Measurements from ENCODE around the gene CCNT2. TPM values are rescaled to one million over a fixed set of nuclear protein-coding genes. Genes with fewer than 3 reads are reported as not detected.

The CCNT2 gene
- polyA plus RNA-seq, 1 donor (not counting 4 experiments of a cell fraction or from before 2014, with no cell fraction given), result 20.9 TPM

GRCh38 chr2:134980639-134981038, 62.0 kb downstream of the CCNT2 start:
- Histone ChIP-seq H3K9me1 (ENCODE audit: control insufficient read depth, extremely low read depth, insufficient read depth, low read length) (no peaks in the 10 kb centered on the region), H3K9me3 (ENCODE audit: control insufficient read depth, low read depth, low read length) (no peaks in the 10 kb centered on the region), H3K27me3 (ENCODE audit: control insufficient read depth, extremely low read depth, insufficient read depth, low read length) (no peaks in the 10 kb centered on the region), H3K4me3 (ENCODE audit: control insufficient read depth in 2 of 3, extremely low read depth in 1 of 3, insufficient read depth in 2 of 3, low read depth in 1 of 3, low read length in 3 of 3) (no peak overlapping the region), H3K9ac (ENCODE audit: control insufficient read depth, extremely low read depth, insufficient read depth, low read length) (no peak overlapping the region), H3K36me3 (ENCODE audit: control insufficient read depth in 2 of 2, extremely low read depth in 1 of 2, insufficient read depth in 2 of 2, low read length in 2 of 2) (no peaks in the 10 kb centered on the region), H3K27ac (ENCODE audit: control insufficient read depth, insufficient read depth, low read length) (no peak overlapping the region), H3K4me1 (ENCODE audit: control insufficient read depth, extremely low read depth, insufficient read depth, low read length) (no peaks in the 10 kb centered on the region), H3K4me2 (ENCODE audit: control insufficient read depth, extremely low read depth, insufficient read depth, low read depth, low read length) (no peak overlapping the region), H4K20me1 (ENCODE audit: control insufficient read depth, extremely low read depth, insufficient read depth, low read length) (no peaks in the 10 kb centered on the region), H2AFZ (ENCODE audit: control insufficient read depth, low read length) (no peak overlapping the region), H3K79me2 (ENCODE audit: control insufficient read depth, insufficient read depth, low read length) (no peaks in the 10 kb centered on the region)
- dilution Hi-C loops (cut with MboI; ENCODE audit: extremely low pct_ligation_motif_present, low sequenced_read_pairs), result no loop called here
- DNase-seq (ENCODE audit: low read depth, low spot score) (no peak), FAIRE-seq (no peak)
- TF ChIP-seq, protein P1, sequence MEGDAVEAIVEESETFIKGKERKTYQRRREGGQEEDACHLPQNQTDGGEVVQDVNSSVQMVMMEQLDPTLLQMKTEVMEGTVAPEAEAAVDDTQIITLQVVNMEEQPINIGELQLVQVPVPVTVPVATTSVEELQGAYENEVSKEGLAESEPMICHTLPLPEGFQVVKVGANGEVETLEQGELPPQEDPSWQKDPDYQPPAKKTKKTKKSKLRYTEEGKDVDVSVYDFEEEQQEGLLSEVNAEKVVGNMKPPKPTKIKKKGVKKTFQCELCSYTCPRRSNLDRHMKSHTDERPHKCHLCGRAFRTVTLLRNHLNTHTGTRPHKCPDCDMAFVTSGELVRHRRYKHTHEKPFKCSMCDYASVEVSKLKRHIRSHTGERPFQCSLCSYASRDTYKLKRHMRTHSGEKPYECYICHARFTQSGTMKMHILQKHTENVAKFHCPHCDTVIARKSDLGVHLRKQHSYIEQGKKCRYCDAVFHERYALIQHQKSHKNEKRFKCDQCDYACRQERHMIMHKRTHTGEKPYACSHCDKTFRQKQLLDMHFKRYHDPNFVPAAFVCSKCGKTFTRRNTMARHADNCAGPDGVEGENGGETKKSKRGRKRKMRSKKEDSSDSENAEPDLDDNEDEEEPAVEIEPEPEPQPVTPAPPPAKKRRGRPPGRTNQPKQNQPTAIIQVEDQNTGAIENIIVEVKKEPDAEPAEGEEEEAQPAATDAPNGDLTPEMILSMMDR (optimal IDR thresholded peaks at IDR 0.05 in 1 of 3, IDR thresholded peaks at IDR 0.05 in 1 of 3, conservative IDR thresholded peaks at IDR 0.05 in 1 of 3; ENCODE audit: extremely low read depth in 1 of 3, insufficient read depth in 2 of 3, low read length in 3 of 3), result no peak
- TF ChIP-seq EZH2 (IDR thresholded peaks at IDR 0.05; ENCODE audit: low read length), result no peak

- H3K4me3 ChIP-seq (ENCODE audit: control insufficient read depth in 2 of 3, extremely low read depth in 1 of 3, insufficient read depth in 2 of 3, low read depth in 1 of 3, low read length in 3 of 3), result no peak overlapping the region
- H3K27me3 ChIP-seq (ENCODE audit: control insufficient read depth, extremely low read depth, insufficient read depth, low read length), result no peaks in the 10 kb centered on the region
- H3K79me2 ChIP-seq (ENCODE audit: control insufficient read depth, insufficient read depth, low read length), result no peaks in the 10 kb centered on the region
- TF ChIP-seq, protein P1 (optimal IDR thresholded peaks at IDR 0.05 in 1 of 3, IDR thresholded peaks at IDR 0.05 in 1 of 3, conservative IDR thresholded peaks at IDR 0.05 in 1 of 3; ENCODE audit: extremely low read depth in 1 of 3, insufficient read depth in 2 of 3, low read length in 3 of 3), result no peak
- no peak for TF ChIP-seq EZH2 (IDR thresholded peaks at IDR 0.05; ENCODE audit: low read length)
- DNase-seq (ENCODE audit: low read depth, low spot score) (no peak), FAIRE-seq (no peak)
- H3K4me1 ChIP-seq (ENCODE audit: control insufficient read depth, extremely low read depth, insufficient read depth, low read length), result no peaks in the 10 kb centered on the region
- H4K20me1 ChIP-seq (ENCODE audit: control insufficient read depth, extremely low read depth, insufficient read depth, low read length), result no peaks in the 10 kb centered on the region
- dilution Hi-C loops (cut with MboI; ENCODE audit: extremely low pct_ligation_motif_present, low sequenced_read_pairs), result no loop called here
- H3K4me2 ChIP-seq (ENCODE audit: control insufficient read depth, extremely low read depth, insufficient read depth, low read depth, low read length), result no peak overlapping the region
- no peak overlapping the region for H3K9ac ChIP-seq (ENCODE audit: control insufficient read depth, extremely low read depth, insufficient read depth, low read length)
- H3K9me3 ChIP-seq (ENCODE audit: control insufficient read depth, low read depth, low read length), result no peaks in the 10 kb centered on the region
- no peaks in the 10 kb centered on the region for H3K36me3 ChIP-seq (ENCODE audit: control insufficient read depth in 2 of 2, extremely low read depth in 1 of 2, insufficient read depth in 2 of 2, low read length in 2 of 2)
- no peaks in the 10 kb centered on the region for H3K9me1 ChIP-seq (ENCODE audit: control insufficient read depth, extremely low read depth, insufficient read depth, low read length)
- H2AFZ ChIP-seq (ENCODE audit: control insufficient read depth, low read length), result no peak overlapping the region
- H3K27ac ChIP-seq (ENCODE audit: control insufficient read depth, insufficient read depth, low read length), result no peak overlapping the region
These were observed 64.0 kb downstream of the CCNT2 start for GRCh38 chr2:134982603-134983002.

Measured in keratinocyte (primary cell).